Measurements from ENCODE around the gene RAP1GAP.
"Not testable (repeated sequence)": the region's sequence is repeated elsewhere in the genome, so short reads cannot be mapped to it uniquely, and the experiment has no call there.

Gene RAP1GAP

DNA sequence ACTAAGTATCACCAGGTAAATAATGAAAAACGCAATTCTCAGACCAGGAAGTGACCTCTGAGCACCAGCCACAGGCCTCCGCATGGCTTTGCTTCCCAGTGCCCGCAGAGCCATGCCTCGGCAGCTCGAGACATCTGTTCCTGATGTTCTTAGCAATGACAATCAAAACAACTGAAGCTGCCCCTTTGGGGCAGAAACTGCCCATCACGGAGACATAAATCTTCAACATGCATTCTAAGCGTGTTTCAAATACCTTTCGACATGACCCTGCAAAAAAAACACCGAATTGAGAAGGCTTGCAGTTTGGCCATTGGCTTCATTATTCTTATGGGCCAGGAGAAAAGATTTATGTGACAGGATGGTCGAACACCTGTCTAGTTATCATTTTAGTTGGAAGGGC, 5.8 kb upstream of the RAP1GAP start:
- FAIRE-seq = no peak

DNA sequence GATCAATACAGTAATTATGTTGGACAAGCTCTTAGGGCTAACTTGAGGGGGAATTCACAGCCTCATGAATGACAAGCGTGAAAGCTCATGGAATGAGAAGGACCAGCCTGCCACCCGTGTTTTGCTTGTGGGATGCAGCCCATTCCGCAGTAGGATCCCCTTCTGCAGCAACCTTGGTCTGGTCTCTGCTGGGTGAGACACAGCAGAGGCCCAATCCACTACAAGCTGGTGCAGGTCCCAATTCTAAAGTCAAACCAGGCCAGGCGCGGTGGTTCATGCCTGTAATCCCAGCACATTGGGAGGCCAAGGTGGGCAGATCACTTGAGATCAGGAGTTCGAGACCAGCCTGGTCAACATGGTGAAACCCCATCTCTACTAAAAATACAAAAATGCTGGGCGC, 4.7 kb upstream of the RAP1GAP start:
- FAIRE-seq = not testable (repeated sequence)

- FAIRE-seq = no peak
Observed at GRCh38 chr1:21673277-21673780, 4.2 kb upstream of the RAP1GAP start.

- no peak for FAIRE-seq
Observed at GRCh38 chr1:21672478-21673276, 3.5 kb upstream of the RAP1GAP start.

GRCh38 chr1:21671915-21672314, 2.8 kb upstream of the RAP1GAP start:
- no peak for FAIRE-seq

GRCh38 chr1:21670956-21671902, 2.1 kb upstream of the RAP1GAP start:
- no peak for FAIRE-seq

GRCh38 chr1:21670059-21670881, 1.1 kb upstream of the RAP1GAP start:
- no peak for FAIRE-seq

DNA sequence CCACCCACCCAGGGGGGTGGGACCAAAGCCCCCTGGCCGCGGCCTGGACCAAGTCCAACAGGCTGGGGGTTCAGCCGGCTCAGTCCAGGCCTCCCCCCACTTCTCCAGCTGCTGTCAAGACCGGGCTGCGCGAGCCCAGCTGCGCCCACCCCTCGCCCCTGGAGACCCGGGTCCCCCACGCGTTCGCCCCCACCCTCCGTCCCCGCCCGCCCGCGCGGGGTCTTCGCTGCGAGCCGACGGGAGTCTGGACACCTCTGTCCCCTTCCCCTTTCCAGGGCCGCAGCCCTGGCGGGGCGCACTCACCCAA, 253 bp downstream of the RAP1GAP start:
- no peak for FAIRE-seq

DNA sequence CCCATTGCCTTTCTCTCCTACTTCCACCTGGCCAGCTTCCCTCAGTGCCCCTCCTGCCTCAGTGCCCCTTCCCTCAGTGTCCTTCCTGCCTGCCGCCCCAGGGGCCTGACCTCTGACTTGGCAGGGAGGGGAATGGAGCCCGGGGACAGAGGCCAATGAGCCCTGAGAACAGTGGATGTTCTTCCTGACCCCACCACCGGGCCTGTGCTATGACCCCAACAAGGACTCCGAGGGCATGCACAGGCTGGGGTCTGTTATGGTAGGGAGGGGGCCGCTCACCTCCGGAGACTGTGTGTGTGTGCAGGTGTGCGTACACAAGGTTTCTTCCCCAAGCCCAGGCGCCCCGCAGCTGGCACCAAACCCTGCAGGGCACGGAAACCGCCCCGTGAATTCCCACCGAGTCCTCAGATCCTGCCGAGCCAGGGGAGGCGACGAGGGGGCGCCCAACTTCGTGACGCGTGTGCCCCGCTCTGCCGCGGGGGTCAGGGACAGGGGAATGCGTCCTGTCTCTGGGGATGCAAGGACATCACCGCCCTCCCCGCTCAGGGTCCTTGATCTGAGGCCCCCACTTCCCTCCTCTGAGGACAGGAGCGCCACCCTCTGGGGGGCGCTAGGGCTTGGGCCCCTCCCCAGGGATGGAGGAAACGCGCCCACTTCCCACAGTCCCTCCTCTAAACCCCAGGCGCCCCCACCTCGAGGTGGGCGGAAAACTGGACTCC, 766 bp downstream of the RAP1GAP start:
- FAIRE-seq = no peak

GRCh38 chr1:21667348-21668231, 1.6 kb downstream of the RAP1GAP start:
- no peak for FAIRE-seq

DNA sequence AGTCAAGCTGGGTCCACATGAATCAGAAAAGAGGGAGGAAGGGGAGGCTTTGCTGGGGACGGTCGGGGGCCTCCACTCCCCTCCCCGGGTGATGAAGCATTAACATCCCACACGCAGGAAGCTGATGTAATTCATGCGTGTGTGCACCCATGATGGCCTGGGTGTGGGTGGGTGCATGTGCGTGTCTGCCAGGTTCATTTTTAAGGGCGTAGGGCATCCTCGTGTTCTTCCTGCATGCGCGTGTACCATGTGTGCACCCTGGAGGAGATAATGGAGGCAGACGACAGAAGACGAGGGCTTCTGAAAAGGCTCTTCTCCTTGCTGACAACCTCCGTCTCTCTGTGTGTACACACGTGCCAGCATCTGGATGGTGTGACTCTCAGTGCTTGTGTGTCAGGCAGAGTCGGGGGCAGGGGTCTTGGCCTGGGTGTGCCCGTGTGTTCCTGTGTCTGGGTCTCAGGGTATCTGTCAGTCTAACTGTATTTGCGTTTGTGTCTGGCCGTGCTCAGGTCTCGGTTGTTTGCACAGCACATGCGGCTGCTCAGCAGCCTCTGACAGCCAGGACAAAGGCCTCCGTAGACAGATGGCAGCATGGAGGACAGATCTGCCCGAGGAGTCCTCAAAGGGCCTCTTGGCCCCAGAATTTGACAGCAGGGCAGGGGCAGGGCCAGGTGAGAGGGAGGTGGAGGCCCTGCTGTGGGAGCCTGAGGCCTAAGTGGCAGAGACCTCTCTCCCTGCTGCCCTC, 2.4 kb downstream of the RAP1GAP start:
- FAIRE-seq = no peak

DNA sequence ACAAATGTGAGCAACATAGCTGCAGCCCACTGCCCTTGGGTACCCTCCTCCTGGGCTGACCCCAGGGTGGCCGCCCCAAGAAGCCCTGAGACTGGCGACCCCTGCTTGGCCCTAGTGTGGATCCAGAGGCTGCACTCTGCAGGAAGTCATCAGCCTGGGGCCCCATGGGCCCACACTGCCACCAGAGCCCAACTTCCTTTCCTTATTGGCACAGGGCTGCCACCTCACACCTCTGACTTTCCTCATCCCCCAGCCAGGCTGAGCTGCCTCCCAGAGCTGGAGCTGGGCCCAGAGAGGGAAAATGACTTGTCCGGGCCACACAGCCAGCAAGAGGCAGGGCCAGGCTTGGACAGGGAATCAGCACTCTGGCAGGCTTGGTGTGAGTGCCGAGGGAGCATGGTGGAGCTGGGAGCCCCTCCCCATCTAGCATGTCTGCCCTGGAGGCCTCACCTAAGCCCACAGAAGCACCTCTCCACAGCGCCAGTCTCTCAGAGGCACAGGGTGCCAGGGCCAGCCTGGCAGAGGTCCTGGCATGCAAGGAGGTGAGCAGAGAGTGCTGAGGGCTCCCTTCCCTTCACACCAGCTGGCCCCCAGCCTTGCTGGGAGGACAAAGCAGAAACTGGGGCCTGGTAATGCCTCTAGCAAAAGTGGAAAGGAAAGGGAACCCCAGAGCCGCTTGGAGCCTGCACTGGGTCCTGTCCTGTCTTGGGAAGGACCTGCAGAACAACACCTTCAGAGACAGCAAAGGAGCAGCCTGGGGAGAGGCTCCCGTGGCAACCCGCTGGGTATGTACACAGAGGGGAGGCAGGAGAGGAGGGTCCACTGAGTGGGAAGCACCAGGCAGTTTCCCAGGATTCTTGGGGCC, 3.2 kb downstream of the RAP1GAP start:
- FAIRE-seq = no peak

DNA sequence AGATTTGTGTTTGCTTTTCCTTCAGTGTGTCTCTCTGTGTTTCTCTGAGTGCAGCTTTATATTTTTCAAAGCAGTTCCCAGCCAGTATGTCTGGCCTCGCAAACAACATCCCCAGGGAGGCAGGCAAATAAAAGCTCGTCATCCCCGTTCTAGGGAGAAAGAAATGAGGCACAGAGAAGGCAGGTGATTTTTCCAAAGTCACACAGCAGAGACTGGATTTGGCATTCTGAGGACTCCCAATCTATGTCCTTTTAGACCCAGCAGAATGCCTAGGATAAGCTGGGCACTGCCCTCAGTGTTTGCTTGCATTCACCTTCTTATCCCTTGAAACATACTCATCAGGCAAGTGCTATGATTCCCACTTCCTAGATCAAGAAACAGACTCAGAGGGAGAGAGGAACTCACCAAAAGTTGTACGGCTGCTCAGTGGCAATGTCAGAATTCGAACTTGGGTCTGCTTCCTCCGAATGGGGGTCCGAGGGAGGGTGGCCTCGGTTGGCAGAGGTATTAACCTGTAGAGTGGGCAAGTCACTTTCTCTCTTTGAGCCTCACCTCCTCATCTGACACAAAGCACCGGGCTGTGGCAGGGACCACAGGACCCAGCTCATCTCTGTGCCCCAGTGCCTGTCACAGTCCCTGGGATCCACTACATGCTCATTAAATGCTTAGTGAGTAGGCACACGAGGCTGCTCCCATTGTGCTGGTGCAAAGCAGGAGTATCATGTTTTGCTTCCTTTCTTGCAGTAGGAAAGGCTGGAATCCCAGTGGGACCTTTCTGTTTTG, 4.2 kb downstream of the RAP1GAP start:
- FAIRE-seq = no peak

GRCh38 chr1:21663951-21664805, 5.0 kb downstream of the RAP1GAP start:
- no peak for FAIRE-seq

- FAIRE-seq = no peak
Observed at GRCh38 chr1:21663248-21663950, 5.8 kb downstream of the RAP1GAP start.

GRCh38 chr1:21662426-21663247, 6.5 kb downstream of the RAP1GAP start:
- FAIRE-seq = no peak

Data from endometrium (tissue), 2 donors.